ENCODE measurements around the gene AFG3L2.

GRCh38 chr18:12374401-12374800, 2.6 kb downstream of the AFG3L2 start:
- TF ChIP-seq, protein P1, sequence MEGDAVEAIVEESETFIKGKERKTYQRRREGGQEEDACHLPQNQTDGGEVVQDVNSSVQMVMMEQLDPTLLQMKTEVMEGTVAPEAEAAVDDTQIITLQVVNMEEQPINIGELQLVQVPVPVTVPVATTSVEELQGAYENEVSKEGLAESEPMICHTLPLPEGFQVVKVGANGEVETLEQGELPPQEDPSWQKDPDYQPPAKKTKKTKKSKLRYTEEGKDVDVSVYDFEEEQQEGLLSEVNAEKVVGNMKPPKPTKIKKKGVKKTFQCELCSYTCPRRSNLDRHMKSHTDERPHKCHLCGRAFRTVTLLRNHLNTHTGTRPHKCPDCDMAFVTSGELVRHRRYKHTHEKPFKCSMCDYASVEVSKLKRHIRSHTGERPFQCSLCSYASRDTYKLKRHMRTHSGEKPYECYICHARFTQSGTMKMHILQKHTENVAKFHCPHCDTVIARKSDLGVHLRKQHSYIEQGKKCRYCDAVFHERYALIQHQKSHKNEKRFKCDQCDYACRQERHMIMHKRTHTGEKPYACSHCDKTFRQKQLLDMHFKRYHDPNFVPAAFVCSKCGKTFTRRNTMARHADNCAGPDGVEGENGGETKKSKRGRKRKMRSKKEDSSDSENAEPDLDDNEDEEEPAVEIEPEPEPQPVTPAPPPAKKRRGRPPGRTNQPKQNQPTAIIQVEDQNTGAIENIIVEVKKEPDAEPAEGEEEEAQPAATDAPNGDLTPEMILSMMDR (IDR thresholded peaks at IDR 0.05), result no peak
- TF ChIP-seq POLR2A (IDR thresholded peaks at IDR 0.05), result no peak

All from adrenal gland (tissue), 5 donors.